Parathyroid adenoma (tissue), 2 donors: ENCODE data around the gene STK17A.
"Not testable (repeated sequence)": the region's sequence is repeated elsewhere in the genome, so short reads cannot be mapped to it uniquely, and the experiment has no call there.

Source experiments
- H2AFZ ChIP-seq: fragments of 300-600 bp; sonication (generic); one replicate; pipeline ENCODE4 v1.7.0; 2017; ENCODE audit warnings: antibody characterized with exemption, mild to moderate bottlenecking
- H3K27ac ChIP-seq: fragments of 300-600 bp; sonication (generic); one replicate; pipeline ENCODE4 v1.7.0; 2017
- H3K27me3 ChIP-seq: fragments of 300-600 bp; sonication (generic); one replicate; pipeline ENCODE4 v1.7.0; 2017; ENCODE audit warnings: low read length; ENCODE audit not compliant: control insufficient read depth, insufficient read depth
- H3K36me3 ChIP-seq: fragments of 300-600 bp; sonication (generic); one replicate; pipeline ENCODE4 v1.7.0; 2017; ENCODE audit warnings: low read length; ENCODE audit not compliant: control insufficient read depth, insufficient read depth
- H3K4me1 ChIP-seq: fragments of 300-600 bp; sonication (generic); one replicate; pipeline ENCODE4 v1.7.0; 2017; ENCODE audit warnings: control low read depth
- H3K4me2 ChIP-seq: fragments of 300-600 bp; sonication (generic); one replicate; pipeline ENCODE4 v1.7.0; 2017; ENCODE audit warnings: low read length
- H3K4me3 ChIP-seq: fragments of 300-600 bp; sonication (generic); one replicate; pipeline ENCODE4 v1.7.0; 2017; ENCODE audit warnings: low read depth, low read length
- H3K79me2 ChIP-seq: fragments of 300-600 bp; sonication (generic); one replicate; pipeline ENCODE4 v1.7.0; 2017; ENCODE audit warnings: control low read depth
- H3K9ac ChIP-seq: fragments of 300-600 bp; sonication (generic); one replicate; pipeline ENCODE4 v1.7.0; 2017; ENCODE audit warnings: mild to moderate bottlenecking
- H3K9me3 ChIP-seq: fragments of 300-600 bp; sonication (generic); one replicate; pipeline ENCODE4 v1.7.0; 2017; ENCODE audit warnings: low read length; ENCODE audit not compliant: control insufficient read depth
- TF ChIP-seq, protein P1 (sequence below): fragments of 300-600 bp; sonication (generic); IDR thresholded peaks from one replicate; pipeline ENCODE4 v1.7.0; 2017; ENCODE audit warnings: antibody characterized with exemption, mild to moderate bottlenecking
- donor health status: primary hyperparathyroidism.

The STK17A gene

DNA sequence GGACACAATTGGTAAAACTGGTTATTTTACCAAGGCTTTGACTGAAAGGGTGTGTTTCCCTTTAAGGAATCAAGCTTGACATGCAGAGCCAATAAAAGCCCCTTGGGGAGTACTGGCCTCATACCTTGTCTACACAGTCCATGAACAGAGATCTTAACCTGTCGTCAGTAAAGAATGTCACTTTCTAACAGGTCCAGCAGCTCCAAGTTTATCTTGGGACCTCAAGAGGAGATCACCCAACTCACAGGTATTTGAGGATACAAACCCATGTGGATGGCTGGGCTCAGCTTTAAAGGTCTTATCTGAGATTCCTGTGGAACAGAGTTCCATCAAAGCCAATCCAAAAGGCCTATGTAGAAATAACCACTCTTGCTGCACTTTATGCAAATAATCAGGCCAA lies 85.1 kb downstream of the STK17A start:
- Histone ChIP-seq H2AFZ (no peak overlapping the region), H3K27me3 (no peaks in the 10 kb centered on the region), H3K36me3 (no peaks in the 10 kb centered on the region), H3K4me1 (no peaks in the 10 kb centered on the region), H3K9ac (no peak overlapping the region), H3K9me3 (no peaks in the 10 kb centered on the region), H3K4me2 (no peak overlapping the region), H3K79me2 (peaks cover 23% of the 10 kb centered on the region), H3K27ac (no peak overlapping the region), H3K4me3 (no peak overlapping the region)
- TF ChIP-seq, protein P1, sequence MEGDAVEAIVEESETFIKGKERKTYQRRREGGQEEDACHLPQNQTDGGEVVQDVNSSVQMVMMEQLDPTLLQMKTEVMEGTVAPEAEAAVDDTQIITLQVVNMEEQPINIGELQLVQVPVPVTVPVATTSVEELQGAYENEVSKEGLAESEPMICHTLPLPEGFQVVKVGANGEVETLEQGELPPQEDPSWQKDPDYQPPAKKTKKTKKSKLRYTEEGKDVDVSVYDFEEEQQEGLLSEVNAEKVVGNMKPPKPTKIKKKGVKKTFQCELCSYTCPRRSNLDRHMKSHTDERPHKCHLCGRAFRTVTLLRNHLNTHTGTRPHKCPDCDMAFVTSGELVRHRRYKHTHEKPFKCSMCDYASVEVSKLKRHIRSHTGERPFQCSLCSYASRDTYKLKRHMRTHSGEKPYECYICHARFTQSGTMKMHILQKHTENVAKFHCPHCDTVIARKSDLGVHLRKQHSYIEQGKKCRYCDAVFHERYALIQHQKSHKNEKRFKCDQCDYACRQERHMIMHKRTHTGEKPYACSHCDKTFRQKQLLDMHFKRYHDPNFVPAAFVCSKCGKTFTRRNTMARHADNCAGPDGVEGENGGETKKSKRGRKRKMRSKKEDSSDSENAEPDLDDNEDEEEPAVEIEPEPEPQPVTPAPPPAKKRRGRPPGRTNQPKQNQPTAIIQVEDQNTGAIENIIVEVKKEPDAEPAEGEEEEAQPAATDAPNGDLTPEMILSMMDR: no peak

DNA sequence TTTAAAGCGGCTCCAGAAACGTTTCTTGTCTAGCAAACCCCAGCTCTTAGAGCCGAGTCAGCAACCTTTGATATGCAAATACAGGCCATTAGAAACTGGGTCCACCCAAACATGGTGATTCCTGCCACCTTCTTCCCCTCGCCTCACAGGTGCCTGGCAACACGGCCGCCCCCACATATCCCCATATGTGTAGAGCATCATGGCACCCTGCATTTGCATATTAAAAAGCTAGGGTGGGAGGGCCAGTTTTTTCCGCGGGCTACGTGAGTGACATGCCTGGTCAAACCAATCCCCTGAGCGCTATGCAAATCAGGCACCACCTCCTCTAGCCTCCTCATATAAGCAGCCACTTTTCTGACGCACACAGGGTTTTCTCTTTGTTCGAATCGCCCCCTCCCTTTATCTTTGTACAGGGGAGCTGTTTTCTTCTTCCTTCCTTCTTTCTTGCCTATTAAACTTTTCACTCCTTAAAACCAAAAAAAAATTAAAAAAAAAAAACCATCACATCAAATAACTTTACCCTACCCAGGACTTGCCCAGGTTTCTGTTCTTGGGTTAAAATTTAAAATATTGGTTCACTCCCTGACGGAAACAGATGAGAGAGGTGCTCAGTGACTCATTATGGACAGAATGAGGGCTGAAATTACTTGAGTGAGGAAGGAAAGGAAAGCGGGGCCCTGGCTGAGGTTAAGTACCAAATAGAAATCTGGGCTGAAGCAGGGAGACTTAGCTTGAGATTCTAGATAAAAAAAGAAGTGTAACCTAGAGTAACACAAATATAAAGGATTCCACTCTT lies 86.6 kb downstream of the STK17A start:
- peaks cover 28% of the 10 kb centered on the region for H3K79me2 ChIP-seq
- H3K9ac ChIP-seq: no peak overlapping the region
- peaks cover 4% of the 10 kb centered on the region for H3K4me1 ChIP-seq
- H3K9me3 ChIP-seq: no peaks in the 10 kb centered on the region
- H3K4me2 ChIP-seq: no peak overlapping the region
- no peak overlapping the region for H2AFZ ChIP-seq
- no peak overlapping the region for H3K4me3 ChIP-seq
- TF ChIP-seq, protein P1: no peak
- H3K36me3 ChIP-seq: no peaks in the 10 kb centered on the region
- H3K27me3 ChIP-seq: no peaks in the 10 kb centered on the region
- H3K27ac ChIP-seq: no peak overlapping the region

DNA sequence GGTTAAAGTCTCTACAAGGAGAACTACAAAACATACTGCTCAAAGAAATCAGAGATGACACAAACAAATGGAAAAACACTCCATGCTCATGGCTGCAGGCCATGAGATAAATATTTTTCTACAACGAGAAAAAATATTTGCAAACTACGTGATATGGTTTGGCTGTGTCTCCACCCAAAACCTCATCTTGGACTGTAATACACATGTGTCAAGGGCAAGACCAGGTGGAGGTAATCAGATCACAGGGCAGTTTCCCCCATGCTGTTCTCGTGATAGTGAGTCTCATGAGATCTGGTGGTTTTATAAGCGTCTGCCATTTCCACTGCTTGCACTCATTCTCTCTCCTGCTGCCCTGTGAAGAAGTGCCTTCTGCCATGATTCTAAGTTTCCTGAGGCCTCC lies 88.6 kb downstream of the STK17A start:
- Histone ChIP-seq H3K27ac (no peak overlapping the region), H3K36me3 (no peaks in the 10 kb centered on the region), H3K4me1 (peaks cover 5% of the 10 kb centered on the region), H3K9ac (no peak overlapping the region), H3K79me2 (peaks cover 20% of the 10 kb centered on the region), H2AFZ (no peak overlapping the region), H3K27me3 (no peaks in the 10 kb centered on the region), H3K4me3 (no peak overlapping the region), H3K4me2 (no peak overlapping the region), H3K9me3 (no peaks in the 10 kb centered on the region)
- TF ChIP-seq, protein P1: no peak

DNA sequence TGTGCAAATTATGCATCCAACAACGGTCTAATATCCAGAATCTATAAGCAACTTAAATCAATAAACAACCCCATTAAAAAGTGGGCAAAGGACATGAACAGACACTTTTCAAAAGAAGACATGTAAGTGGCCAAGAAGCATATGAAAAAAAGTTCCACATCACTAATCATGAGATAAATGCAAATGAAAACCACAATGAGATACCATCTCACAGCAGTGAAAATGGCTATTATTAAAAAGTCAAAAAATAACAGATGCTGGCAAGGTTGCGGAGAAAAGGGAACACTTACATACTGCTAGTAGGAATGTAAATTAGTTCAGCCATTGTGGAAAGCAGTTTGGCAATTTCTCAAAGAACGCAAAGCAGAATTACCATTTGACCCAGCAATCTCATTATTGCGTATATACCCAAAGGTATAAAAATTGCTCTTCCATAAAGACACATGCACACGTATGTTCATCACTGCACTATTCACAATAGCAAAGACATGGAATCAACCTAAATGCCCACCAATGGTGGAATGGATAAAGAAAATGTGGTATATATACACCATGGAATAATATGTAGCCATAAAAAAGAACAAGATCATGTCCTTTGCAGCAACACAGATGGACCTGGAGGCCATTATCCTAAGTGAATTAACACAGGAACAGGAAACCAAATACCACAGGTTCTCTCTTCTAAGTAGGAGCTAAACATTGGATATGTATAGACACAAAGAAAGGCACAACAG lies 90.5 kb downstream of the STK17A start:
- H3K4me3 ChIP-seq, H3K9ac ChIP-seq, H3K27ac ChIP-seq, H3K36me3 ChIP-seq, H2AFZ ChIP-seq, H3K9me3 ChIP-seq, H3K27me3 ChIP-seq, H3K4me1 ChIP-seq, H3K4me2 ChIP-seq: not testable (repeated sequence)
- H3K79me2 ChIP-seq: peaks cover 20% of the 10 kb centered on the region

DNA sequence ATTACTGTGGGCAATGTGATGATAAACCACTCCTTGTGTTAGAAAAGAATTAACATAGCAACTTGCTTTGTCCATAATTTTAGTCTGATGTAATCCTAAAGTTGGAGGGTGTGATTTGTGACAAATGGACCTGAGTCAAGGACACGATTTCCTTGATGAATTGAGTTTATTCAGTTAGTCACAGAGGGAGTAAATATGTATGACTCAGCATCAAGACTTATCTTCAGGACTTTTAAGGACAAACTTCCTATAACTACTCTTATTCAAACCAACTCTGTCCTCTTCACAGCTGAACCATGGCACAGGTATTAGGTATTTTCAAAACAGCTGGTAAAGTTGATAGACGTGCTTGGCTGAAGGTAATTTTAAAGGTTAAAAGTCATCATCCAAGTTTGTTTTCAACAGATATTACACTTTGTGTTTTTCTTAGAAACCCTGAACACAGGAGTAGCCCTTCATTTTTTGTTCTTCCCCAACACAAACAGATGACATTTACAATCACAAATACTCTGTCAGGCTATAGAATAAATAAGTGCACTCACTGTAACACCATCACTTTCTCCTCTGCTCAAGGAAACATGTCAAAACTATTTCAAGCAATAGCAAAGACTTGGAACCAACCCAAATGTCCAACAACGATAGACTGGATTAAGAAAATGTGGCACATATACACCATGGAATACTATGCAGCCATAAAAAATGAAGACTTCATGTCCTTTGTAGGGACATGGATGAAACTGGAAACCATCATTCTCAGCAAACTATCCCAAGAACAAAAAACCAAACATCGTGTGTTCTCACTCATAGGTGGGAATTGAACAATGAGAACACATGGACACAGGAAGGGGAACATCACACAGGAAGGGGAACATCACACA lies 91.9 kb downstream of the STK17A start:
- no peaks in the 10 kb centered on the region for H3K9me3 ChIP-seq
- TF ChIP-seq, protein P1: no peak
- H3K36me3 ChIP-seq: no peaks in the 10 kb centered on the region
- H3K4me3 ChIP-seq: no peak overlapping the region
- peaks cover 5% of the 10 kb centered on the region for H3K4me1 ChIP-seq
- no peak overlapping the region for H2AFZ ChIP-seq
- H3K79me2 ChIP-seq: peaks cover 20% of the 10 kb centered on the region
- no peaks in the 10 kb centered on the region for H3K27me3 ChIP-seq
- H3K9ac ChIP-seq: no peak overlapping the region
- no peak overlapping the region for H3K27ac ChIP-seq
- H3K4me2 ChIP-seq: no peak overlapping the region
